GM10266 (cell line): ENCODE data around the gene NUDT9.
"Not testable (repeated sequence)": the region's sequence is repeated elsewhere in the genome, so short reads cannot be mapped to it uniquely, and the experiment has no call there.

Experiments used
- DNase-seq: peaks from one replicate; pipeline ENCODE4 v3.0.0; 2012; ENCODE audit errors: extremely low spot score
- TF ChIP-seq, protein P1 (sequence below): IDR thresholded peaks from 2 replicates; pipeline ENCODE4 v1.5.1; 2012; ENCODE audit warnings: mild to moderate bottlenecking, low read depth; ENCODE audit not compliant: control insufficient read depth, insufficient read depth; ENCODE audit errors: missing control alignments

The NUDT9 gene

DNA sequence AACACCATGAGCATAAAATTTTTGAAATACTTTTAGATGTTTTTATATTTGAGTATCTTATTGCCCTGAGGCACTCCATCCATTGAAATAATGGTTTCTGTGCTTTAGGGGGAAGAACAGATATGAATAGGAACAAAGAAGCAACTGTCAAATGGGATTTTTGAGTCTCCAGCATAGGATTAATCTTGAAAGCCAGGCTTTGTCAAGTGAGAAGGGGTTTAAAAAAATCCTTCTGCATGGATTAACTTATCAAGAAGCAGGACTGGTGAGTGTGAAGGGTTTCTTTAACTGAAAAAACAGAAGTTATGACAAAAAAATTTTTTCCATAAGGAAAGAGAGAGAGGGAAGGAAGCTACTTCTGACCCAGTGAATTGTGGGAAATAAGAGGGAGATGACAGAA lies 7.6 kb upstream of the NUDT9 start:
- no peak for DNase-seq
- TF ChIP-seq, protein P1, sequence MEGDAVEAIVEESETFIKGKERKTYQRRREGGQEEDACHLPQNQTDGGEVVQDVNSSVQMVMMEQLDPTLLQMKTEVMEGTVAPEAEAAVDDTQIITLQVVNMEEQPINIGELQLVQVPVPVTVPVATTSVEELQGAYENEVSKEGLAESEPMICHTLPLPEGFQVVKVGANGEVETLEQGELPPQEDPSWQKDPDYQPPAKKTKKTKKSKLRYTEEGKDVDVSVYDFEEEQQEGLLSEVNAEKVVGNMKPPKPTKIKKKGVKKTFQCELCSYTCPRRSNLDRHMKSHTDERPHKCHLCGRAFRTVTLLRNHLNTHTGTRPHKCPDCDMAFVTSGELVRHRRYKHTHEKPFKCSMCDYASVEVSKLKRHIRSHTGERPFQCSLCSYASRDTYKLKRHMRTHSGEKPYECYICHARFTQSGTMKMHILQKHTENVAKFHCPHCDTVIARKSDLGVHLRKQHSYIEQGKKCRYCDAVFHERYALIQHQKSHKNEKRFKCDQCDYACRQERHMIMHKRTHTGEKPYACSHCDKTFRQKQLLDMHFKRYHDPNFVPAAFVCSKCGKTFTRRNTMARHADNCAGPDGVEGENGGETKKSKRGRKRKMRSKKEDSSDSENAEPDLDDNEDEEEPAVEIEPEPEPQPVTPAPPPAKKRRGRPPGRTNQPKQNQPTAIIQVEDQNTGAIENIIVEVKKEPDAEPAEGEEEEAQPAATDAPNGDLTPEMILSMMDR: no peak

DNA sequence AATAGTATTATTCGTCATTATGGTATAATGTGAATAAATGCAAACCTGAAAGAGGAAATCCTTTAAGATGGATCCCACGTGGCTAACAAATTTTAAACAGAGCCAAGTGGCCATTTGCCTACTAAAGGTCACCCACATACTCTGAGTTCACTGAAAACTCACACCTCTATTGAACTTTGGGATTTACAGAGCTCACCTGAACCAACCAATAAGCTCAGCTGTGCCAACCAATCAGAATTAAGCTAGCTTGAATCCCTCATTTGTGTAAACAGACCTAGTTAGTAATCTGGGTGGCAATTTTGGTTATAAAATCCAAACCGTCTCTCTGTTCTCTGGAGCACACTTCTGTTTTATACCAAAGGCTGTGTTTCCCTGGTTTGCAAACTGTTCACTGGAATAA lies 5.4 kb upstream of the NUDT9 start:
- TF ChIP-seq, protein P1: no peak
- no peak for DNase-seq

- DNase-seq: not testable (repeated sequence)
Measured at GRCh38 chr4:87418410-87418809, 4.0 kb upstream of the NUDT9 start.

DNA sequence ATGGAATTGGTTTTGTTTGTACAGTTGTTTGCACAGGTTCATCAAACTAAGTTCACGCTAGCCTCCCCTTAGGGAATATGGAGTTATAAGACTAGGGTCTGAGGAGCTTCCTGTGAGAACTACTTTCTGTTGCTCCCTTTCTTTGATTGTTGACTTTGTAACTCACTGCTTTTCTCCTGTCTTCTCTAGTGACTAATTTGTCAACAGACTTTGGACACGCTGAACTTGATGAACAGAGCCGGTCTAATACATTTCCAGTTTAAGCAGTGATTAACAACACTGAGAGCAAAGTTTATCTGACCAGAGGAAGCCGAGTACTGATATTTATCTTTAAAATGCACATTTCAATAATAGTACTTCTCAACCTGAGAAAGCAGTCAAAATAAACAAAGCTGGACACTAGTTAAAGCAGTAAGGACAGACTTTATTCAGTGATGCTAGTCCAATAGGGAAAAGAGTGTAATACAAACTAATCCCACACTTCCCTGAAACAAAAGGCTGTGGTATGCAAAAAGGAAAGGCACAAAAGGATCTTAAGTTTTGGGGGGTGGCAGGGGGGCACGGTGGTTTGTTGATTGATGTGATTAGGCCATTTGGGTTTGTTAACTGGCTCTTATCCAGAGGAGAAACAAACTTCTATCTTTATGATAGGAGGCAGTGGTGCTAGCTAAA lies 2.7 kb upstream of the NUDT9 start:
- TF ChIP-seq, protein P1: no peak
- DNase-seq: no peak

DNA sequence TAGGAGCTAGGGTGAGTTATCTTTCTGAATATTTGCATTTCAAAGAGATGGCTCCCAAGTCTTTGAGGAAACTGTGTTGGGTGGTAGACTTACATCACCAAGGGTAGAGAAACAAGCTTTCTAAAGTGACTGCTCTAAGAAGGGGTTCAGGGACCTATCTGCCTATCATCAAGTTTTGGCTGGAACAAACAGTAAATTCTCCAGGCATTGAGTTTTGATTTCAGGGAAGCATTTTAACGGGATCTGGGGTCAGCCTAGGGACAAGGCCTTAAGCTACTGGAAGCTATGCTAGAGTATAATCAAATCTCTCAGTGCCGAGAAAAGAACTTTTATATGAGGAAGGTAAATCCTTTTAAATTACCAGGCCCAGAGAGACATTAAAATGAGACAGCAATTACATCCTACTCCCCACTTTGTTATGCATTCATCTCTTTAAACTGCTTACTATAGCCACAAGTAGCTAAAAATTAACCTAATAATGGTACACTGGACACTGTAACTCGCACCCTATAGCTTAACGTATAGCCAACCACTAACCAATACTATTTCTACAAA lies 2.0 kb upstream of the NUDT9 start:
- TF ChIP-seq, protein P1: no peak
- DNase-seq: no peak

DNA sequence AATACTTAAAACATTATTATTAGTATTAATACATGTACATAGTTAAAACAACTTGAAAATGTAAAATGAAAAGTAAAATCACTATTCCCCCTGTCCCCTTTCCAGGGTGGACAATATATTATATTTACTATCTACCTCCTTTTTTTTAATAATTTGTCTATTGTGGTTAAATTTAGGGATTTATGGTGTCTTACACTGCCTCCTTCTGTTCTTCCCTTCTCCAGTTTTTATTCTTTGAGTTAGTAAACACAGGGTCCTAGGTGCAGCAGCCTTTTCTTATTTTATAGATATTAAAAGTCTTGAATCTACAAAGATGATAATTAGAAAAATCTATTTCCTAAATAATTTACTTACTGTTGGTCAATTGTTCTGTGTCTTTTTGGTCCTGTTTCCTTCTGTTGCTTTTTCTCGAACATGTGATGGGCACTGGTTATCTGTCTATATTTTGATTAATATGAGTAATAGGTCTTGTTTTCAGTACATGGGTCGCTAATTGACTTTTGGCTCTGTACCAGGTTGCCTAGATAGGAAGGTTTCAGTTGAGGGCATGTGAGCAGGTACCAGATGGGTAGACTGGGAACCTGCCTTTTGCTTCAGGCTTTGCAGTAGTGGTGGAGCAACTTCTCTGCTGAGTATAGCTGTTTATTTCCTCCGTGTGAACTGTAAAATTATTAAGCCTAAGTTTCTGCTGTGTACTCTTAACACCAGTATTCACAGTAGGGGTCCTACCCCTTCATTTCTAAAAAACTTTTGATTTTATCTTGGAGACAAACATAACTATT lies 1.1 kb downstream of the NUDT9 start:
- DNase-seq: no peak
- TF ChIP-seq, protein P1: no peak

- not testable (repeated sequence) for DNase-seq
Measured at GRCh38 chr4:87424099-87424543, 1.7 kb downstream of the NUDT9 start.

GRCh38 chr4:87425711-87426110 lies 3.3 kb downstream of the NUDT9 start:
- TF ChIP-seq, protein P1: no peak
- DNase-seq: no peak
